HG02763 (cell line): ENCODE data around the gene DDX21.
"Not testable (repeated sequence)": the region's sequence is repeated elsewhere in the genome, so short reads cannot be mapped to it uniquely, and the experiment has no call there.

Experiments
- ATAC-seq: cut with Tn5 transposase; IDR thresholded peaks from one replicate; pipeline ENCODE4 v1.9.1; 2021; ENCODE audit warnings: mild to moderate bottlenecking, moderate library complexity; ENCODE audit not compliant: unreplicated experiment

The DDX21 gene

GRCh38 chr10:68987611-68988010 lies 31.6 kb downstream of the DDX21 start:
- ATAC-seq: no peak

- peak; percentile 81 for ATAC-seq
These were observed 32.8 kb downstream of the DDX21 start, which contains the start of gene KIFBP for GRCh38 chr10:68988530-68989316. KIFBP (plus strand) TSS chr10:68988803; CDS start chr10:68988833, 30 bp downstream.

- ATAC-seq: no peak
These were observed 33.5 kb downstream of the DDX21 start for GRCh38 chr10:68989317-68989990.

GRCh38 chr10:68992636-68993440 lies 36.9 kb downstream of the DDX21 start:
- ATAC-seq: no peak

- ATAC-seq: no peak
These were observed 41.2 kb downstream of the DDX21 start for GRCh38 chr10:68997211-68997610.

GRCh38 chr10:69004821-69005220 lies 48.9 kb downstream of the DDX21 start:
- ATAC-seq: no peak

- no peak for ATAC-seq
These were observed 49.9 kb downstream of the DDX21 start for GRCh38 chr10:69005704-69006485.

GRCh38 chr10:69007260-69007659 lies 51.3 kb downstream of the DDX21 start:
- no peak for ATAC-seq

- ATAC-seq: no peak
These were observed 53.4 kb downstream of the DDX21 start for GRCh38 chr10:69009360-69009759.

GRCh38 chr10:69010151-69010640 lies 54.2 kb downstream of the DDX21 start:
- no peak for ATAC-seq

- not testable (repeated sequence) for ATAC-seq
These were observed 56.8 kb downstream of the DDX21 start for GRCh38 chr10:69012778-69013177.

- ATAC-seq: no peak
These were observed 58.2 kb downstream of the DDX21 start for GRCh38 chr10:69014171-69014570.

- ATAC-seq: no peak
These were observed 62.6 kb downstream of the DDX21 start for GRCh38 chr10:69018613-69019012.

- no peak for ATAC-seq
These were observed 66.6 kb downstream of the DDX21 start for GRCh38 chr10:69022611-69023010.

GRCh38 chr10:69025370-69025896 lies 69.5 kb downstream of the DDX21 start:
- no peak for ATAC-seq

GRCh38 chr10:69033256-69033655 lies 77.3 kb downstream of the DDX21 start:
- no peak for ATAC-seq
